ENCODE measurements around the gene KIF21A.

The KIF21A gene

GRCh38 chr12:39412210-39412609 lies 30.7 kb downstream of the KIF21A start:
- Mint-ChIP-seq H3K27ac (no peak overlapping the region), H3K4me3 (no peak overlapping the region), H3K36me3 (peaks cover 5% of the 10 kb centered on the region), H3K4me1 (peaks cover 6% of the 10 kb centered on the region), H3K27me3 (no peaks in the 10 kb centered on the region), H3K9me3 (no peaks in the 10 kb centered on the region)

GRCh38 chr12:39406262-39406661 lies 36.7 kb downstream of the KIF21A start:
- Mint-ChIP-seq H3K4me1 (peaks cover 12% of the 10 kb centered on the region), H3K4me3 (no peak overlapping the region), H3K36me3 (peaks cover 6% of the 10 kb centered on the region), H3K9me3 (no peaks in the 10 kb centered on the region), H3K27me3 (no peaks in the 10 kb centered on the region), H3K27ac (no peak overlapping the region)

GRCh38 chr12:39405580-39405979 lies 37.3 kb downstream of the KIF21A start:
- H3K36me3 Mint-ChIP-seq = peaks cover 9% of the 10 kb centered on the region
- no peaks in the 10 kb centered on the region for H3K27me3 Mint-ChIP-seq
- no peak overlapping the region for H3K4me3 Mint-ChIP-seq
- H3K9me3 Mint-ChIP-seq = no peaks in the 10 kb centered on the region
- H3K4me1 Mint-ChIP-seq = peaks cover 16% of the 10 kb centered on the region
- H3K27ac Mint-ChIP-seq = no peak overlapping the region

- peaks cover 16% of the 10 kb centered on the region for H3K4me1 Mint-ChIP-seq
- peaks cover 9% of the 10 kb centered on the region for H3K36me3 Mint-ChIP-seq
- no peak overlapping the region for H3K4me3 Mint-ChIP-seq
- no peaks in the 10 kb centered on the region for H3K27me3 Mint-ChIP-seq
- H3K27ac Mint-ChIP-seq = no peak overlapping the region
- H3K9me3 Mint-ChIP-seq = no peaks in the 10 kb centered on the region
These were observed 38.9 kb downstream of the KIF21A start for GRCh38 chr12:39404000-39404399.

GRCh38 chr12:39403376-39403775 lies 39.5 kb downstream of the KIF21A start:
- Mint-ChIP-seq H3K4me3 (no peak overlapping the region), H3K27ac (no peak overlapping the region), H3K9me3 (no peaks in the 10 kb centered on the region), H3K36me3 (peaks cover 7% of the 10 kb centered on the region), H3K27me3 (no peaks in the 10 kb centered on the region), H3K4me1 (peaks cover 16% of the 10 kb centered on the region)

GRCh38 chr12:39402922-39403321 lies 40.0 kb downstream of the KIF21A start:
- Mint-ChIP-seq H3K27ac (no peak overlapping the region), H3K4me1 (peaks cover 16% of the 10 kb centered on the region), H3K9me3 (no peaks in the 10 kb centered on the region), H3K27me3 (no peaks in the 10 kb centered on the region), H3K36me3 (peaks cover 7% of the 10 kb centered on the region), H3K4me3 (no peak overlapping the region)

GRCh38 chr12:39401459-39401858 lies 41.5 kb downstream of the KIF21A start:
- Mint-ChIP-seq H3K9me3 (no peaks in the 10 kb centered on the region), H3K36me3 (peaks cover 4% of the 10 kb centered on the region)

GRCh38 chr12:39395866-39396265 lies 47.1 kb downstream of the KIF21A start:
- Mint-ChIP-seq H3K4me1 (peaks cover under 1% of the 10 kb centered on the region), H3K9me3 (no peaks in the 10 kb centered on the region), H3K27ac (no peak overlapping the region), H3K4me3 (no peak overlapping the region), H3K27me3 (no peaks in the 10 kb centered on the region), H3K36me3 (peaks cover 6% of the 10 kb centered on the region)

More at GRCh38 chr12:39401459-39401858, 41.5 kb downstream of the KIF21A start:
- Mint-ChIP-seq H3K27ac (no peak overlapping the region), H3K4me1 (peaks cover 10% of the 10 kb centered on the region), H3K4me3 (no peak overlapping the region), H3K27me3 (no peaks in the 10 kb centered on the region)

GRCh38 chr12:39393890-39394289 lies 49.0 kb downstream of the KIF21A start:
- H3K27me3 Mint-ChIP-seq = no peaks in the 10 kb centered on the region
- peaks cover 6% of the 10 kb centered on the region for H3K36me3 Mint-ChIP-seq
- H3K4me1 Mint-ChIP-seq = no peaks in the 10 kb centered on the region
- no peaks in the 10 kb centered on the region for H3K9me3 Mint-ChIP-seq
- H3K4me3 Mint-ChIP-seq = no peak overlapping the region
- H3K27ac Mint-ChIP-seq = no peak overlapping the region

GRCh38 chr12:39393179-39393578 lies 49.7 kb downstream of the KIF21A start:
- Mint-ChIP-seq H3K36me3 (peaks cover 6% of the 10 kb centered on the region), H3K27ac (no peak overlapping the region), H3K27me3 (no peaks in the 10 kb centered on the region), H3K9me3 (no peaks in the 10 kb centered on the region), H3K4me1 (no peaks in the 10 kb centered on the region), H3K4me3 (no peak overlapping the region)

GRCh38 chr12:39392154-39392925 lies 50.6 kb downstream of the KIF21A start:
- Mint-ChIP-seq H3K9me3 (no peaks in the 10 kb centered on the region), H3K4me3 (no peak overlapping the region), H3K4me1 (no peaks in the 10 kb centered on the region), H3K27ac (no peak overlapping the region), H3K36me3 (peaks cover 6% of the 10 kb centered on the region), H3K27me3 (no peaks in the 10 kb centered on the region)

GRCh38 chr12:39390752-39391151 lies 52.2 kb downstream of the KIF21A start:
- Mint-ChIP-seq H3K27ac (no peak overlapping the region), H3K27me3 (no peaks in the 10 kb centered on the region), H3K36me3 (peaks cover 3% of the 10 kb centered on the region), H3K4me3 (no peak overlapping the region), H3K4me1 (no peaks in the 10 kb centered on the region), H3K9me3 (no peaks in the 10 kb centered on the region)

- Mint-ChIP-seq H3K36me3 (no peaks in the 10 kb centered on the region), H3K27me3 (no peaks in the 10 kb centered on the region), H3K27ac (no peak overlapping the region), H3K9me3 (no peaks in the 10 kb centered on the region), H3K4me1 (no peaks in the 10 kb centered on the region), H3K4me3 (no peak overlapping the region)
These were observed 53.3 kb downstream of the KIF21A start for GRCh38 chr12:39389399-39390150.

- Mint-ChIP-seq H3K27ac (no peak overlapping the region), H3K4me1 (no peaks in the 10 kb centered on the region), H3K36me3 (no peaks in the 10 kb centered on the region), H3K9me3 (no peaks in the 10 kb centered on the region), H3K4me3 (no peak overlapping the region), H3K27me3 (no peaks in the 10 kb centered on the region)
These were observed 56.6 kb downstream of the KIF21A start for GRCh38 chr12:39386335-39386734.

- no peaks in the 10 kb centered on the region for H3K9me3 Mint-ChIP-seq
- peaks cover 2% of the 10 kb centered on the region for H3K36me3 Mint-ChIP-seq
- H3K27ac Mint-ChIP-seq = no peak overlapping the region
- no peaks in the 10 kb centered on the region for H3K4me1 Mint-ChIP-seq
- no peak overlapping the region for H3K4me3 Mint-ChIP-seq
- no peaks in the 10 kb centered on the region for H3K27me3 Mint-ChIP-seq
These were observed 59.8 kb downstream of the KIF21A start for GRCh38 chr12:39383114-39383513.

GRCh38 chr12:39380090-39380489 lies 62.8 kb downstream of the KIF21A start:
- Mint-ChIP-seq H3K27me3 (no peaks in the 10 kb centered on the region), H3K27ac (no peak overlapping the region), H3K36me3 (peaks cover 2% of the 10 kb centered on the region), H3K9me3 (no peaks in the 10 kb centered on the region), H3K4me3 (no peak overlapping the region), H3K4me1 (no peaks in the 10 kb centered on the region)
